ENCODE data around the gene ALK.

Gene ALK

GRCh38 chr2:29363111-29363510 lies 558.3 kb downstream of the ALK start:
- no peak for DNase-seq (ENCODE audit: low read depth)

GRCh38 chr2:29361231-29361630 lies 560.2 kb downstream of the ALK start:
- no peak for DNase-seq (ENCODE audit: low read depth)

- DNase-seq (ENCODE audit: low read depth), result no peak
Observed at GRCh38 chr2:29360016-29360784, 561.2 kb downstream of the ALK start.

DNA sequence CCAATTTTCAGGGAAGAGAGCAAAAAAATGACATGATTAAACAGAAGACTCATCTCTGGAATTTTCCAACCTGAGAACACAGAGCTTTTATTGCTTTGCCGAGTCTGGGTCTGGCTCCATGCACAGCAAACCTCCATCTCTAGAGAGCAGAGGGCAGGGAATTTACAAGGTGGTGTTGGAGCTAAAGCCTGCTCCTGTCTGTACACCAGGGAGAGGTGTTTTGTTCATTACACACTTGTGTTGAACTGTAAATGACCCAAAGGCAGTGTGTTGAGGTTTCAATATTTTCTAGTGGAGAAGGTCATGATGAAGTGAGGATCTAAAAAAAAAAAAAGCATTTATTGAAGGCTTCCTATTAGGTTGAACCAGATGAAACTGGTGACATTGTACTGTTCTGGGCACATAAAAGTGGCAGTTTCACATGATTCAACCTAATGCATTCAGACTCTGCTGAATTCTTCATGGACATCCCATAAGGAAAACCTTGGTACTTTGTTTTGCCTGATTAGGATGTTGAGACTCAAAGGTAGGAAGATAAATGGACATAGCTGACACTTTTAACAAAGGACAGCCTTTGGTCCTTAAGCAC lies 567.9 kb downstream of the ALK start:
- DNase-seq (ENCODE audit: low read depth), result no peak

DNA sequence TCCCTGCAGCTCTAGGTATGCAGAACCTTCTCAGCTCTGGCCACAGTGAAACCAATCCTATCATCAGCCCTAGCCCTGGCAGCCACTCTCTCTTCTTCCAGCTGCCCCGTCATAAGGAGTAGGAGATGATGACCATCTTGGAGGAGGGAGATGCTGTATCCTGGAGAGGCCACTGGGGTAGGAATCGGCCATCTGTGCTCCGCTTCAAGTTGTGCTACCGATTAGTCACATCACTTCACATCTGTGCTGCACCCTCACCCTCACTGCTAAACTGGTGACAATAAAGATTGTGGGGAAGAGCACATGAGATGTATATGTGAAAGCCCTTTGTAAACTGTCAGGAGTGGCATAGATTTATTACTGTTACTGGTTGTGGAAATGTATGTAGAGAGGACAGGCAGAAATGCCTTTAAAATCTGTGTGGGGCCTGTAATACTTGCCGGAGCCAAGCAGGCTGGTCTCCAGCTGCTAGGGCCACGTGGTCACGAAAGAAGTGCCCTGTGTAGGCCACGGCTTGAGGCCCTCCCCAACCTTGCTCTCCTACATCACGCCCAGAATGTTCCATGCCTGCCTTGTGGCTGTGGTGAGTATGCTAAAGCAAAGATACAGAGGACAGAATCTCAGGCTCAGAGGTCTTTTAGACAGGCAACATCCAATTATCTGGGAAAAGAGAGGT lies 569.3 kb downstream of the ALK start:
- DNase-seq (ENCODE audit: low read depth), result no peak

DNA sequence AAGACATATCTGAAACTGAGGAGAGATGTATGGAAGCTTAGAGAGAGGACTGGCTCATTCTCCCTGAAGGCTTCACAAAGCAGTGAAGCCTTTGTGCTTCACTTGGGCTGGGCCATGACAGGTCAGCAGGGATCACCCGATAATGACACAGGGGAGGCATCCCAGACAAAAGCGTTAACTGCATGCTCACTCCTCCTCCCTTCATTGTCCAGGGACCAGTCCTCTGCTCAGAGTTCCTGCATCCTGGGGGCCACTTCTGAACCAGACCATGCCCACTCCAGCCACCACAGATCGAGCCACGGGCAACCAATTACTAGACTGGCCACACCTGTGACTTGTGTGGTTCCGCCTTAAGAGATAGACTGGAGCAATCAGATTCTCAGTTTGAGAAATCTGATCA lies 570.1 kb downstream of the ALK start:
- no peak for DNase-seq (ENCODE audit: low read depth)

- no peak for DNase-seq (ENCODE audit: low read depth)
Observed at GRCh38 chr2:29349316-29350030, 571.9 kb downstream of the ALK start.

GRCh38 chr2:29347774-29348461 lies 573.5 kb downstream of the ALK start:
- no peak for DNase-seq (ENCODE audit: low read depth)

GRCh38 chr2:29345236-29345635 lies 576.1 kb downstream of the ALK start:
- no peak for DNase-seq (ENCODE audit: low read depth)

DNA sequence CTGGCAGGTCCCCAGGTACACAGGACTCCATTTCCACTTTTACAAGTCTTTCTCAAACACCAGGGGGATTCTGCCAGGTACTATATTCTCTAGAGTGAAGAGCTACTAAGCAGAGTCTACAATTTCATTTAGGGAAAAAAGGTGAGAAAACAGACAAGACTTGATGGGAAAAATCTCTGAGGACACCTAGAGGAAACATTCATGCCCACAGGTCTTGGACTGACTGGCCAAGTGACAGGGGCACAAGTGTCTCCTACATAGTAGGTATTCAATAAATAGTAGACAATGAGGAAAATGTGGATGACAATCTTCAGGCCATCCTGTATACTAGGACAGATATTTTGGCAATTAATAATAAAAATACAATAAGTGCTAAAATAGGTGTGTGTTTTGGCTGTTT lies 577.6 kb downstream of the ALK start:
- DNase-seq (ENCODE audit: low read depth), result no peak

GRCh38 chr2:29336341-29337241 lies 584.8 kb downstream of the ALK start:
- no peak for DNase-seq (ENCODE audit: low read depth)

GRCh38 chr2:29335396-29335795 lies 586.0 kb downstream of the ALK start:
- DNase-seq (ENCODE audit: low read depth), result no peak

DNA sequence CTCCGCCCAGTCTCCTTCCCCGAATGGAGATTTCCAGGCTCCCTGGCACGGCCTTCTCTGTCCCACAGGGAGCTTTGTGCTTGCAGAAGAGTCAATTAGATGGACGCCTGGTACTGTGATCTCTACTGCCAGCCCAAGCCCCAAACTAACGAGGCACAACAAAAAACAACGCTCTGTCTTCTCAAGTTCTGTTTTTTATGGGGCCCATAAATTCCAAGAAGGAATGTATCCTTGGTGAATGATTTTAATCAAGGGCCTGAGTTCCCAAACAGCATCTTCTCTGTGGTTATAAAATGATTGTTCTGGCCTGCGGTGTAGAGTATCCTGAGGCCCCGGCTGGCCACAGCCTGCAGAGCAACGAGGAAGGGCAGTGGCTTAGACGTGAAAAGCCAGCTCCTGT lies 586.7 kb downstream of the ALK start:
- no peak for DNase-seq (ENCODE audit: low read depth)

DNA sequence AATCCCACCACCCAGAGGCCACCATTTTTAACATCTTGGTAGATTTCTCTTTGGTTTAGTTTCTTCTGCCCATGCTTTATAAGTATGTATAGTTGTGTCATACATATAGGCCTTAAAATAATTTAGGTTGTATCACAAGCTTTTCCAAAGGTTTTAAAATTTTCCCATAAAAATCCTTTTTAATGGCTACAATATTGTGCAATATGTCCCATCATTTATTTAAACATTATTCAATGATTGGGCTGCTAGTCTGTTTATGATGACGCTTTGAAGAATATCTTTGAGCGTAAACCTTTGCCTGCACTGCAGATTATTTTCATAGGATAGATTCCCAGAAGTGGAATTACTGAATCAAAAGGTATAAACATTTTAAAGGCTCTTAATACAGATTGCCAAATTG lies 588.8 kb downstream of the ALK start:
- no peak for DNase-seq (ENCODE audit: low read depth)

DNA sequence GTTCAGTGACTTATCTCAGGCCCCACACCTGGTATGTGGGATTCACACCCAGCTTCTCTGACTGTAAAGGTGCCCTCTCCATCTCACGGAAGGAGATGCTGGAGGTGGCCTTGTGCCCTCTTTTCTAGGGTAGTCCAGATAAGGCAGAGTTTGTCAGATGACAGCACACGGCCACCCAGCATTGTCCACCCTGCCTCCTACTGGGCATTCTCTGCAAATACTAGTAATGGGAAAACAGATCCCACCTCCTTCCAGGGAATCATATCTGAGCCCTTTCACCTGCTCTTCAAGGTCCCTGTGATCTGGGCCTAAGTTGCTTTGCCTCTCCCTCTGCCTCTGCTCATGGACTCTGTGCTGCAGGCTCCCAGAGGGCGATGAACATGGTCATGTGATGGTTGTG lies 591.5 kb downstream of the ALK start:
- no peak for DNase-seq (ENCODE audit: low read depth)

DNA sequence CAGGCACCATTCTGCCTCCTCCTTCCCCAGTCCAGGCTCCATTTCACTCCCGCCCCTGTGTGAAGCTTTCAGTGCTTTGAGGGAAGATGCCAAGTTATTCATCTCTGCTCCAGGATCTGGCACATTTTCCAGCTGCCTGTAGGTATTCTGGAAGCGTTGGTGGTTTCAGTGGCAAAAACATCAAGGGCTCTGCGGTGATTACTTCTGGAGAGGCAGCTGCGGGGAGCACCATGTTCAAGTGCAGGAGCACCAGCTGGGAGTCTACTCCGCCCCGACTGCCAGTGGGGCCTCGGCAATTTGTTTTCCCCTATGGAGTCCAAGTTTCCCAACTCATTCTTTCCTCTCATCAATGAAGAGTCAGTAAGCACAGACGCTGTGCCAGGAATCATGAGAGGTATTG lies 594.5 kb downstream of the ALK start:
- no peak for DNase-seq (ENCODE audit: low read depth)

- no peak for DNase-seq (ENCODE audit: low read depth)
Observed at GRCh38 chr2:29325544-29325943, 595.8 kb downstream of the ALK start.

DNA sequence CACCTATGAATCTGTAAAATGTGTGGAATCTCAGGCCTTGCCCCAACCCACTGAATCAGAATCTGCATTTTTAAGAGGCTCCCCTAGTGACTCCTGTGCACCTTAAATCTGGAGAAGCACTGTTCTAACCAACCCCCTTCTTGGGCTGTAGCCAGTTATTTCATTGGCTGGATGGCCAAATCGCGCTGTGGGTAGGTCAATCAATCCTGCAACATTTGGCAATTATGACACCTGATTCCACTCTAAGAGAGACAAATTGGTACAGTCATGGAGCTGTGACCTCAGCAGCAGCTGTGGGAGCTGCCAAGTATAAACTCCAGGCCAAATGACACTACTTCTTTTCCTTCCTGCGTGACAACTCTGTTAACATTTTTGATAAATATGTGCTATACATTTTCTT lies 597.4 kb downstream of the ALK start:
- no peak for DNase-seq (ENCODE audit: low read depth)

DNA sequence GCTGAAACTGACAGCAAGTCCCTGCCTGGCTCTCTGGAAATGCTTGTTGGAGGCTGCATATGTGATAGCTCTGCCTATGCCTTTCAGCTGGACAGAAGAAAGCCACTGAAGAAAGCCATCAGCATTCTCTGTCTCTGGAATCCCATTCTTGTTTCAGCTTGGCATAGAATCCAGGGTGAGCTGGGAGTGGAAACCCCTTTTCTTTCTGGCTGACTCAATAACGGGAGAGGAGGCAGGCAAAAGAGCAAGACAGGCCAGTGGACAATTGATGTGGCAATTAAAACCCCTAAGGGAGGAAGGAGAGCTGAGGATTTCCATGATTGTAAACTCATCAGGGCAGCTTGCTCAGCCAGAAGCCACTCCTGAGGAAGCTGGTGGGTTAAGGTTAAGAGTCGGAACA lies 598.1 kb downstream of the ALK start:
- DNase-seq (ENCODE audit: low read depth), result no peak

DNA sequence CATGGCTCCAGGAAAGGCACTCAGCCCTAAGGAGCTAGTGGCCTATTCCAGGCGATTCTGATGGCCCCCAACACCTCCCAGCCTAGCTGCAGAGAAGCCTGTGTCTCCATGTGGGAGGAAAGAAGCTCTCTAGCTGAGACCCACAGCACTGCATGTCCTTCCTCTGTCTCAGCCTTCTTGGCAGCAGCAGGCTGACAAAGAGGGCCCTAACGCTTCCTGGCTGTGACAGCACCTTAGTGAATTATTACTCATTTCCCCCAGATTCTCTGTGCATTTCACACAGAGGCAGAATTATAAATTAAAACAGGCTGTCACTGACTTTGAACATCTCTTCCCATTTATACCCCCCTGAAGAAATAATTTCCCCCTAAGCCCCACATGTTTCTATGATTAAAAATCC lies 599.4 kb downstream of the ALK start:
- DNase-seq (ENCODE audit: low read depth), result no peak

- DNase-seq (ENCODE audit: low read depth), result no peak
Observed at GRCh38 chr2:29317801-29318485, 603.4 kb downstream of the ALK start.
